Small intestine (tissue), 7 donors: ENCODE results near the gene CRYGB. TPM values are rescaled to one million over a fixed set of nuclear protein-coding genes. Genes with fewer than 3 reads are reported as not detected.
"Not testable (repeated sequence)": the region's sequence is repeated elsewhere in the genome, so short reads cannot be mapped to it uniquely, and the experiment has no call there.

Experiments
- DNase-seq, 2 donors: peaks; one replicate each; pipeline versions ENCODE4 v3.0.0 to v3.0.0-alpha.2; 2013
- FAIRE-seq: peaks from 2 replicates; lab custom pipeline; 2012; peaks lifted over from hg19 to GRCh38; lab: Jason Lieb, UNC
- H3K27ac ChIP-seq, 3 donors: one replicate each; pipeline ENCODE4 v1.5.1; 2013; ENCODE audit warnings: low read length in 2 of 3, mild to moderate bottlenecking in 2 of 3, control low read depth in 1 of 3, inconsistent platforms in 1 of 3, low read depth in 1 of 3, moderate library complexity in 1 of 3
- H3K27me3 ChIP-seq, 3 donors: one replicate each; pipeline ENCODE4 v1.6.1; 2013; ENCODE audit warnings: low read length in 3 of 3, inconsistent platforms in 1 of 3; ENCODE audit not compliant: control insufficient read depth in 3 of 3, insufficient read depth in 3 of 3
- H3K36me3 ChIP-seq, 3 donors: one replicate each; pipeline ENCODE4 v1.6.1; 2013; ENCODE audit warnings: low read length in 3 of 3, inconsistent platforms in 1 of 3, low read depth in 1 of 3, mild to moderate bottlenecking in 1 of 3, moderate library complexity in 1 of 3; ENCODE audit not compliant: control insufficient read depth in 3 of 3, insufficient read depth in 2 of 3
- H3K4me1 ChIP-seq, 3 donors: one replicate each; pipeline ENCODE4 v1.6.1; 2013; ENCODE audit warnings: low read length in 2 of 3, inconsistent platforms in 1 of 3, low read depth in 1 of 3, mild to moderate bottlenecking in 1 of 3, moderate library complexity in 1 of 3; ENCODE audit not compliant: control insufficient read depth in 3 of 3, insufficient read depth in 2 of 3
- H3K4me3 ChIP-seq, 3 donors: one replicate each; pipeline ENCODE4 v1.5.1; 2013; ENCODE audit warnings: low read length in 3 of 3, control low read depth in 1 of 3, inconsistent platforms in 1 of 3, low read depth in 1 of 3, mild to moderate bottlenecking in 1 of 3, moderate library complexity in 1 of 3
- H3K9me3 ChIP-seq, 2 donors: one replicate each; pipeline ENCODE4 v1.6.1; 2013; ENCODE audit warnings: low read depth in 1 of 2, low read length in 1 of 2; ENCODE audit not compliant: control insufficient read depth in 2 of 2, insufficient read depth in 1 of 2
- whole genome bisulfite sequencing, 3 donors: extraction: QIAGEN DNeasy Blood & Tissue Kit; methylation state at CpG; one replicate each; pipeline ENCODE4 v1.1.7; 2013; 5-methylcytosine and 5-hydroxymethylcytosine counted together
- polyA plus RNA-seq, 4 donors: library from polyadenylated mRNA; stranded (reverse) in 3 of 4; unstranded in 1 of 4; fragments of 200-250 nt in 3 of 4; fragments of 120-200 nt in 1 of 4; gene quantifications; one replicate each; pipeline versions ENCODE4 v1.2.1 to v1.2.3, GENCODE V29; 2013
- donor health status: healthy with polysubstance abuse.
- donor health status: control.
- donor health status: control.
- donor health status: Bipolar disorder and iron deficiency.
- donor health status: healthy.

Gene CRYGB
- polyA plus RNA-seq, 4 donors: not detected

- FAIRE-seq (no peak), DNase-seq (no peak)
- Histone ChIP-seq H3K36me3 (no peaks in the 10 kb centered on the region), H3K4me3 (no peak overlapping the region), H3K4me1 (peaks cover 3 to 30% (median 12%) of the 10 kb centered on the region in 3 donors), H3K27me3 (no peaks in the 10 kb centered on the region), H3K9me3 (no peaks in the 10 kb centered on the region), H3K27ac (peak overlapping the region in 1 of 3 donors; percentile 34)
- WGBS, 3 donors: 23 to 55% (median 39%) methylated on average over 6 of the region's 6 CpGs
Observed at GRCh38 chr2:208130712-208131110, 15.2 kb downstream of the CRYGB start.

- peaks cover 0 to 28% (median 8%) of the 10 kb centered on the region in 3 donors for H3K4me1 ChIP-seq
- no peaks in the 10 kb centered on the region for H3K9me3 ChIP-seq
- FAIRE-seq (peak; percentile 85), DNase-seq (peak; percentile 92 to 95)
- 36 to 62% (median 46%) methylated on average over 19 of the region's 19 CpGs for WGBS, 3 donors
- no peaks in the 10 kb centered on the region for H3K36me3 ChIP-seq
- no peak within 1 kb of the TSS for H3K4me3 ChIP-seq
- peak within 1 kb of the TSS; percentile 32 to 83 (median 47) for H3K27ac ChIP-seq
- H3K27me3 ChIP-seq: no peaks in the 10 kb centered on the region
Observed at GRCh38 chr2:208129744-208130711, 15.9 kb downstream of the CRYGB start, which contains the start of gene CRYGC. Gene CRYGC (minus strand): TSS chr2:208129828. CDS start chr2:208129792, 36 bp downstream.

- 92 to 99% (median 96%) methylated on average over 12 of the region's 12 CpGs for WGBS, 3 donors
- Histone ChIP-seq H3K36me3 (no peaks in the 10 kb centered on the region), H3K4me3 (no peak overlapping the region), H3K27ac (no peak overlapping the region), H3K4me1 (peaks cover 0 to 27% (median 4%) of the 10 kb centered on the region in 3 donors), H3K27me3 (no peaks in the 10 kb centered on the region), H3K9me3 (no peaks in the 10 kb centered on the region)
- FAIRE-seq (no peak), DNase-seq (no peak)
Observed at GRCh38 chr2:208128136-208128535, 17.8 kb downstream of the CRYGB start.

GRCh38 chr2:208127090-208127489, 18.9 kb downstream of the CRYGB start:
- H3K36me3 ChIP-seq: no peaks in the 10 kb centered on the region
- WGBS, 3 donors: 88 to 92% (median 91%) methylated on average over 4 of the region's 4 CpGs
- no peaks in the 10 kb centered on the region for H3K27me3 ChIP-seq
- H3K9me3 ChIP-seq: no peaks in the 10 kb centered on the region
- no peak overlapping the region for H3K4me3 ChIP-seq
- no peak for DNase-seq
- H3K27ac ChIP-seq: no peak overlapping the region
- peaks cover 0 to 27% (median 2%) of the 10 kb centered on the region in 3 donors for H3K4me1 ChIP-seq
- no peak for FAIRE-seq

GRCh38 chr2:208125251-208125650, 20.7 kb downstream of the CRYGB start:
- Histone ChIP-seq H3K9me3 (no peaks in the 10 kb centered on the region), H3K4me3 (no peak overlapping the region), H3K27ac (peak overlapping the region in 1 of 3 donors; percentile 11), H3K36me3 (no peaks in the 10 kb centered on the region), H3K27me3 (no peaks in the 10 kb centered on the region), H3K4me1 (peaks cover 0 to 20% (median 2%) of the 10 kb centered on the region in 3 donors)
- FAIRE-seq: peak; percentile 41
- WGBS, 3 donors: 17 to 60% (median 36%) methylated on average over 4 of the region's 4 CpGs
- DNase-seq: peak; percentile 50 to 73

- H3K36me3 ChIP-seq, H3K27me3 ChIP-seq, H3K4me1 ChIP-seq, FAIRE-seq, H3K9me3 ChIP-seq: not testable (repeated sequence)
- 23 to 59% (median 52%) methylated on average over 44 to 46 of the region's 46 CpGs for WGBS, 3 donors
- peak in 1 of 2 donors; percentile 28 for DNase-seq
- Histone ChIP-seq H3K27ac (peak within 1 kb of the TSS in 1 of 3 donors; percentile 11), H3K4me3 (peak within 1 kb of the TSS in 2 of 3 donors; percentile 10 to 30)
Observed at GRCh38 chr2:208124013-208124715, 21.8 kb downstream of the CRYGB start, which contains the start of gene CRYGD. Gene CRYGD (minus strand): TSS chr2:208124524. CDS start chr2:208124473, 51 bp downstream.

- WGBS, 3 donors: 92 to 98% (median 96%) methylated on average over 1 of the region's 1 CpG
- no peak overlapping the region for H3K4me3 ChIP-seq
- FAIRE-seq: peak; percentile 98
- no peaks in the 10 kb centered on the region for H3K36me3 ChIP-seq
- no peak overlapping the region for H3K27ac ChIP-seq
- no peaks in the 10 kb centered on the region for H3K9me3 ChIP-seq
- DNase-seq: no peak
- no peaks in the 10 kb centered on the region for H3K27me3 ChIP-seq
- peaks cover 0 to 10% (median 0%) of the 10 kb centered on the region in 3 donors for H3K4me1 ChIP-seq
Observed at GRCh38 chr2:208122248-208122647, 23.7 kb downstream of the CRYGB start.

- Histone ChIP-seq H3K4me3 (no peak overlapping the region), H3K27ac (no peak overlapping the region), H3K27me3 (no peaks in the 10 kb centered on the region), H3K4me1 (no peaks in the 10 kb centered on the region), H3K36me3 (no peaks in the 10 kb centered on the region), H3K9me3 (no peaks in the 10 kb centered on the region)
- no peak for FAIRE-seq
- WGBS, 3 donors: 95 to 98% (median 95%) methylated on average over 3 of the region's 3 CpGs
- no peak for DNase-seq
Observed at GRCh38 chr2:208118918-208119317, 27.0 kb downstream of the CRYGB start.
